OCI-LY3 (cell line): Measurements from ENCODE around the gene DCC.

ENCODE experiments used
- H2AFZ ChIP-seq: fragments of 200-600, 300-600 bp; shearing (Covaris generic); 2 replicates; pipeline ENCODE4 v1.6.0; 2014; ENCODE audit warnings: antibody characterized with exemption, low read depth, low read length
- H3K27ac ChIP-seq: fragments of 200-600, 300-600 bp; sonication (generic); 2 replicates; pipeline ENCODE4 v1.5.1; 2014; ENCODE audit warnings: mild to moderate bottlenecking, low read length, moderate library complexity, mixed read lengths
- H3K27me3 ChIP-seq: fragments of 200-600, 300-600 bp; sonication (generic); 2 replicates; pipeline ENCODE4 v1.6.1; 2014; ENCODE audit warnings: low read depth, low read length, mixed read lengths
- H3K36me3 ChIP-seq: fragments of 200-600, 300-600 bp; sonication (generic); replicated peaks from 2 replicates; pipeline ENCODE3; 2014; ENCODE audit warnings: low read depth, low read length, mixed read lengths
- H3K4me1 ChIP-seq: fragments of 300-600, 200-600 bp; sonication (generic); 2 replicates; pipeline ENCODE4 v1.6.1; 2014; ENCODE audit warnings: low read length, mixed read lengths
- H3K4me2 ChIP-seq: fragments of 200-600, 300-600 bp; sonication (generic); 2 replicates; pipeline ENCODE4 v1.6.1; 2014; ENCODE audit warnings: low read length, mixed read lengths
- H3K4me3 ChIP-seq: fragments of 300-600, 200-600 bp; sonication (generic); 2 replicates; pipeline ENCODE4 v1.5.1; 2014; ENCODE audit warnings: antibody characterized with exemption, mild to moderate bottlenecking, low read length, moderate library complexity
- H3K79me2 ChIP-seq: fragments of 300-600, 200-600 bp; shearing (Covaris generic); 2 replicates; pipeline ENCODE4 v1.6.1; 2014; ENCODE audit warnings: mild to moderate bottlenecking, low read length, mixed read lengths
- H3K9ac ChIP-seq: fragments of 300-600, 200-600 bp; shearing (Covaris generic); 2 replicates; pipeline ENCODE4 v1.6.0; 2014; ENCODE audit warnings: mild to moderate bottlenecking, low read length, moderate library complexity
- H3K9me3 ChIP-seq: fragments of 200-600, 300-600 bp; shearing (Covaris generic); 2 replicates; pipeline ENCODE4 v1.6.1; 2014; ENCODE audit warnings: low read length, mixed read lengths; ENCODE audit not compliant: insufficient read depth
- H4K20me1 ChIP-seq: fragments of 200-600, 300-600 bp; sonication (generic); 2 replicates; pipeline ENCODE4 v1.6.1; 2016; ENCODE audit warnings: low read length, mixed read lengths; ENCODE audit not compliant: insufficient read depth
- CTCF ChIP-seq: fragments of 200-600, 300-600 bp; sonication (generic); IDR thresholded peaks from 2 replicates; pipeline ENCODE4 v1.5.1; 2014; ENCODE audit warnings: antibody characterized with exemption, low read length, low read depth
- EZH2phosphoT487 ChIP-seq: fragments of 200-600 bp; shearing (Covaris generic); IDR thresholded peaks from 2 replicates; pipeline ENCODE4 v1.6.1; 2018; ENCODE audit warnings: antibody characterized with exemption, mixed run types, low read depth

Gene DCC

GRCh38 chr18:52691841-52692240 is 351.8 kb downstream of the DCC start:
- Histone ChIP-seq H3K9ac (no peak overlapping the region), H3K36me3 (no peaks in the 10 kb centered on the region), H3K27me3 (no peaks in the 10 kb centered on the region), H3K9me3 (no peaks in the 10 kb centered on the region), H3K4me2 (no peak overlapping the region), H3K4me3 (no peak overlapping the region), H2AFZ (no peak overlapping the region), H3K4me1 (peaks cover 9% of the 10 kb centered on the region), H3K27ac (no peak overlapping the region), H4K20me1 (no peaks in the 10 kb centered on the region), H3K79me2 (no peaks in the 10 kb centered on the region)
- TF ChIP-seq CTCF (no peak), EZH2phosphoT487 (no peak)

- no peaks in the 10 kb centered on the region for H3K27me3 ChIP-seq
- no peak for TF ChIP-seq EZH2phosphoT487
- peak; percentile 96 for TF ChIP-seq CTCF
- H3K4me1 ChIP-seq = peaks cover 9% of the 10 kb centered on the region
- no peaks in the 10 kb centered on the region for H3K36me3 ChIP-seq
- H3K27ac ChIP-seq = no peak overlapping the region
- H4K20me1 ChIP-seq = no peaks in the 10 kb centered on the region
- H2AFZ ChIP-seq = no peak overlapping the region
- no peak overlapping the region for H3K4me3 ChIP-seq
- H3K79me2 ChIP-seq = no peaks in the 10 kb centered on the region
- H3K9ac ChIP-seq = no peak overlapping the region
- H3K9me3 ChIP-seq = no peaks in the 10 kb centered on the region
- no peak overlapping the region for H3K4me2 ChIP-seq
Measured at GRCh38 chr18:52694804-52695203, 354.8 kb downstream of the DCC start.

- H3K4me3 ChIP-seq = no peak overlapping the region
- no peaks in the 10 kb centered on the region for H3K9me3 ChIP-seq
- TF ChIP-seq CTCF (no peak), EZH2phosphoT487 (no peak)
Measured at GRCh38 chr18:52700116-52700515, 360.1 kb downstream of the DCC start.

GRCh38 chr18:52700816-52701215 is 360.8 kb downstream of the DCC start:
- TF ChIP-seq EZH2phosphoT487 = no peak
- no peak for TF ChIP-seq CTCF
- no peaks in the 10 kb centered on the region for H3K27me3 ChIP-seq
- H3K79me2 ChIP-seq = no peaks in the 10 kb centered on the region
- no peak overlapping the region for H3K9ac ChIP-seq
- no peak overlapping the region for H2AFZ ChIP-seq
- no peaks in the 10 kb centered on the region for H3K9me3 ChIP-seq
- H3K36me3 ChIP-seq = no peaks in the 10 kb centered on the region
- H3K4me3 ChIP-seq = no peak overlapping the region
- no peak overlapping the region for H3K4me2 ChIP-seq
- no peaks in the 10 kb centered on the region for H3K4me1 ChIP-seq
- H3K27ac ChIP-seq = no peak overlapping the region
- no peaks in the 10 kb centered on the region for H4K20me1 ChIP-seq

More at GRCh38 chr18:52700116-52700515, 360.1 kb downstream of the DCC start:
- H3K4me1 ChIP-seq = no peaks in the 10 kb centered on the region
- no peaks in the 10 kb centered on the region for H4K20me1 ChIP-seq
- H3K27me3 ChIP-seq = no peaks in the 10 kb centered on the region
- H3K4me2 ChIP-seq = no peak overlapping the region
- no peak overlapping the region for H2AFZ ChIP-seq
- no peak overlapping the region for H3K27ac ChIP-seq
- H3K79me2 ChIP-seq = no peaks in the 10 kb centered on the region
- H3K36me3 ChIP-seq = no peaks in the 10 kb centered on the region
- no peak overlapping the region for H3K9ac ChIP-seq
